Colon (tissue), 2 donors: ENCODE data around the gene SLTM.
"Not testable (repeated sequence)": the region's sequence is repeated elsewhere in the genome, so short reads cannot be mapped to it uniquely, and the experiment has no call there.

ENCODE experiments used
- FAIRE-seq: peaks from 2 replicates; lab custom pipeline; 2012; peaks lifted over from hg19 to GRCh38; lab: Jason Lieb, UNC
- donor health status: control.
- donor health status: control.

The SLTM gene

DNA sequence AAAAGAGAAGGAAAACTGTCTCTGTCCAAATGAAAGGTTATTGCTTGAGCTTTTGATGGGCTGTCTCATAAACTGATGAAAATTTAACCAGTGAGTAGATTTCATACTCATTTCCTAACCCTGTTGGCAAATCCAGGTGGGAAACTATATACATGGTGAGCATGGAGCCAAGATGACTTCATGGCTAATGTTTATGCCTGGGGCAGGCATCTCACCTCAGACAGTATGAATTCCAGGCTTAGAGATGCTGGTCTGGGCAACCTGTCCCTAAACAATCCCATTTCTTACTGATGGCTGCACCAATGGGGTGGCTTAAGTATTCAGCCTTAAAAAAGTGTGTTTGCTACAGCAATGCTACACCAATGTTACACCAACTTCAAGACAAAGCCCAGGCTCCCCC lies 58.1 kb downstream of the SLTM start:
- no peak for FAIRE-seq

DNA sequence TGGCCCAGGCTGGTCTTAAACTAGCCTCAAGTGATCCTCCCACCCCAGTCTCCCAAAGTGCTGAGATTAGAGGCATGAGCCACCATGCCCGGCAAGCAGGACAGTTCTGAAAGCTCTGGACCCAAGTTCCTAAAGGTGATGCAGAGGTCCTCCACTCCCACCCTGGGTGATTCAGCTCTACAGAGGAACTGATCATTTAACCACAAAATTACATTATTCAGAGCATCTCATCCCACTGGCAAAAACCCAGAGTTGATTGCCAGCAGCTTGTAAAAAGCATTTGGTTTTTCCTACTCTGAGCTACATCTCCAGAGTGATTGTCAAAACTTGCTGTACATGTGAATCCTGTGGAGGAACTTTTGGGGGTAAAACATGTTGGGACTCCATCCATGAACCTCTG lies 60.2 kb downstream of the SLTM start:
- no peak for FAIRE-seq

DNA sequence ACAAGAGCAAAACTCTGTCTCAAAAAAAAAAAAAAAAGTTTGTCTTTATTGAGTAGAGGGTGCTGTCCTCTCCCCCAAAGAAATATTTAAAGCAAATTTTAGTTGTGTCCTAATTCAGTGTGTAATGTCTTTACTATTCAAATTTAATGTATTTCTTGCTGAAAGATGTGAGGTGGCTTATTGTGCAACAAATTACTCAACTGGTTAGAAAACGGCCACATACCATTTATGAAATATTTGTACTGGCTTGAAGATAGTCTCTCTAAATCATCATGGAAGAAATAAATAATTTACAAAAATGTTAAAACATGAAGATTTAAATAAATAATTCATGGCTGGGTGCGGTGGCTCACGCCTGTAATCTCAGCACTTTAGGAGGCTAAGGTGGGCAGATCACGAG lies 63.0 kb downstream of the SLTM start:
- no peak for FAIRE-seq

DNA sequence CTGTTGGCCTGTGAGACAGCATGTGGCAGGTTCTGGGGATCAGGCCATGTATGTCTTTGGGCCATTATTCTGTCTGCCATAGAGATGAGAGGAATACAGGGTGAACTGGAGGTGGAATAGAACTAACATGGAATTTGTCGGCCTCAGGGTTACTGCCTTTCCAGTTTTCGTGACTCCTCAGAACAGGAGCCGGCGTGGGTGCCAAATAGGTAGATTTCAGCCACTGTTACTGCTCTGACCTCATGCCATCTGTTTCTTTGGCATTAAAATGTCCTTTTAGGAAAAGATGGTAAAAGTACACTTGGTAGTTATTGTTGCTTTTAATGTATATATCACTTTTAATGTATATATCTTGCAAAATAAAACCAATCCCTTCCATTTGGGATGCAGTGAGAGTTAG lies 65.6 kb downstream of the SLTM start:
- FAIRE-seq = no peak

DNA sequence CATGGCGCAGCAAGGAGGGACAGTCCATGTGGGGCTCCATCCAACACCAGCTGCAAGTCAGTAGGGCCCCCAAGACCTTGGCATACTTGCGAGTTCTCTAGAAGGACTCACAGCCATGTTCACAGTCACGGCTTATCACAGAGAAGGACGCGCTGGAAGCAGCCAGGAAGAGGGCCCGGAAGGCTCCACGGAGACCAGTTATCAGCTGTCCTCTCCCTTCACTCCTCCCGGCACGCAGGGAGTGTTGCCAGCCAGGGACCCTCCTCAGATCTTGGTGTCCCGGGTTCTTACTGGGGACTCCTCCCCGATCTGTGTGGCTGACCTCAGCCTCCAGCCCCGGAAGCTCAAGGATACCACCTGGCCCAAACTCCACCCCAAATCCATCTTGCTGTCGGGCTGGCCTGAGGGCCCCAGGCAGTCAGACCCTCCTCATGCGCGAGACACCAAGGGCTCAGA lies 68.0 kb downstream of the SLTM start:
- no peak for FAIRE-seq

DNA sequence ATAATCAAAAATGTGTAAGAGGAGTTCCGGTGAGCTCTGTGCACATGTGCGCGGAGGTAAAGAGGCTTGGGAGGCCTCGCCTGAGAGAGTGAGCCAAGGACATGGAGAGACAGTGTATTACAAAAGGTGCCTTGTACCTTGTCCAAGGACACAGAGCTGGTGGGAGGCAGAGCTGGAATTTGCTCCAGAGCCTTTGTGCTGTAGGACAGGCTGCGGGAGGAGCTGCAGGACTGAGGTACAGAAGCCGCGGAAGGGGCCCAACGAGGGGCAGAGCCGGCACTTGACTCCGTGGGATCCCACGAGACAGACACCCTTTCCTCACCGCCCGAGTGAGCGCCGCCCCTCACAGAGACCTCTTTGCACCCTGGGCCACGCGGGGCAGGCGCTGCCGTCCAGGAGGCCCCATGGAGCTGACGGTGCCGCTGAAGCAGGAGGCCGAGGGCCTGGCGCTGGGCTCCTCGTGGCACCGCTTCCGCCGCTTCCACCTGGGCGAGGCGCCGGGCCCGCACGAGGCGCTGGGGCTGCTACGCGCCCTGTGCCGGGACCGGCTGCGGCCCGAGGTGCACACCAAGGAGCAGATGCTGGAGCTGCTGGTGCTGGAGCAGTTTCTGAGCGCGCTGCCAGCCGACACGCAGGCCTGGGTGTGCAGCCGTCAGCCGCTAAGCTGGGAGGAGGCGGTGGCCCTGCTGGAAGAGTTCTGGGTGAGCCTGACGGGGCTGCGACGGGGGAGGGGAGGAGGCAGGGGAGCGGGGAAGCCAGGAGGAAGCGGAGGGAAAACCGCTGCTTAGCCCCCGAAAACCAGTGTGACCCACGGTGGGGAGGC lies 68.7 kb downstream of the SLTM start:
- FAIRE-seq = no peak

DNA sequence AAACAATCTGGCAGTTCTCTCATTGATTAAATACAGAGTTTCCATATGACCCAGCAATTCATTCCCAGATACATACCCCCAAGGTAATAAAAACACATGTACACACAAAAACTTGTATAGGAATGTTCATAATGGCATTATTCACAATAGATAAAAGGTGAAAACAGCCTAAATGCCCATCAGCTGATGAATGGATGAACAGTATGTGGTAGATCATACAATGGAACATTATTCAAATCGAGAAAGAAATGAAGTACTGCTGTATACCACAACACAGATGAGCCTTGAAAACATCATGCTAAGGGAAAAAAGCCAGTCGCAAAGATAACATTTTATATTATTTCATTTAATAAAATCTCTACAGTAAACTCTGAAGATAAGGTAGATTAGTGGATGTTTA lies 71.2 kb downstream of the SLTM start:
- no peak for FAIRE-seq

DNA sequence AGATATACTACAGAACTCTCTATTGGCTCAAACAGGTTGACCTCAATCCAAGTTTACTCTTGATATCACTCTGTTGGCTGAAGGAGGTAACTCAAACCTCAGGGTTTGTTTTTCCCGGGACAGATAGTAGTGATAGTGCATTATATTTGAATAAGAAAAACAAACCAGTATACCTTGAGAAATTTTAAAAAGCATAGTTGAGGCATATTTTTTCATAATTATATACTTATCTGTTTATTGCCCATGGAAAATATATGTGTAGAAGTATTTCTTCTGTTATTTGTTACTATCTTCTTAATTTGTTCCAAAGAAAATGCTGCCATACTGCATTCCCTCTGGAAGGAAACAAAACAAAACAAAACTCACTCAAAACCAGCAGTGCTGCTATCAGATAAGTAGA lies 76.9 kb downstream of the SLTM start:
- FAIRE-seq = peak; percentile 91

DNA sequence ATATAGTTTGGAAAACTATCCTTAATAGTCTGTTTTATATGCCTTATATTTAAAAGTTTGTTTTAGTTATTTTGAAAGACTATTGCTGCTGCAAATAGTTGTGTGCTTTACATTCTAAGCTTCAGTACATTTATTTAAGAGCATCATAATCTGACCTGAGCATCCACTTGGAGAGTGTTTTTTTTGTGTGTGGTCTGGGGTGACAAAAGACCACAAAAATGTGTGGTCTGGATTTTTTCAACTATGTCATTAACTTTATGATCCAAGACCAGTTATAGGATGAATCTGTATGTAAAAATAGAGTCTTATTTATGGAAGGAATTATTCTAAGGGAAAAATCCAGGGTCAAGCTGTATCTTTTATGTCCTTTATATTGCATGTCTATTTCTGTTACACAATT lies 77.4 kb downstream of the SLTM start:
- no peak for FAIRE-seq

DNA sequence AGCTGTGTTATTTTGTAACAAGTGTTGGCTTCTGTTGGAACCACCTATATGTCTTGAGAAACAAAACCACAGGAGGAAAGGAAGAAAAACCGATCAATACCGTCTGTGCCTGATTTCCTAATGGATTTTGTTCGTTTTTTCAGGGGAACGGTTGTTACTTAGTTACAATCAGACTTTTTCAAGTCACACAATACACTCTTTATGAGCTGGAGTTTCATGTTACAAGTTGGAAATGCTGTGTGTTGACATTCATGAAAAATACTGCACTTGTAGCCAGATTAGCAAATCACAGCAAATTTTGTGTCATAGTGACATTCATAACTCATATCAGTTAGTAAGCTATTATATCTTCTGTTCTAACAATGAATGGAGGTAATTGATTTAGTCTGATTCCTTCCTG lies 78.9 kb downstream of the SLTM start:
- FAIRE-seq = no peak

DNA sequence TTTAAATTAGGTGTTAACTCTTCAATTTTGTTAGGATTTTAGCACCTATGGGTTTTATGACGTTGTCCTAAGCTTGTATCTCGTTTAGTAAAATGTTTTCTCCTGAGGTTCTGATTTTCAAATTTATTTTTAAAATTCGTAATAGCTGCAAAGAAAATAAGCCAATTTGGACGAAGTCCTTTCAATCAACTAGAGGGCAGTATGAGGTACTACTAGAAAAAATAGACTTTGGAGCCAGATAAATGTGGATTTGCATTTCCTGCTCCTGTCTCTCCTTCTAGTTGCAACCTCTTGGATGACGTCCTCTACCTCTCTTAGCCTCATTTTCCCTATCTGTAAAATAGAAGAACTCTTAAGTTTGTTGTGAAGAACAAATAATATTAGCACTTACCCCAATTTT lies 81.1 kb downstream of the SLTM start:
- FAIRE-seq = no peak

DNA sequence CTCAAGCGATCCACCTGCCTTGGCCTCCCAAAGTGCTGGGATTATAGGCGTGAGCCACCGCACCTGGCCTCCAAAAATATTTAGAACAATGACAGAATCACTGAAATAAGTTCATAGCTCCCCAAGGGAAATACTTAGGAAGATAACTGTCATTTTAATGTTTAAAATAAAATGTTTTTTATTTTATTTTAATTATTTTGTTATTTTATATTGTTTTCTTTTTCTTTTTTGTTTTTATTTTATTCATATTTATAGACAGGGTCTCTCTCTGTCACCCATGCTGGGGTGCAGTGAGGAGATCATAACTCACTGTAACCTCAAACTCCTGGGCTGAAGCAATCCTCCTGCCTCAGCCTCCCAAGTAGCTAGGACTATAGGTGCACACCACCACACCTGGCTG lies 82.3 kb downstream of the SLTM start:
- not testable (repeated sequence) for FAIRE-seq

DNA sequence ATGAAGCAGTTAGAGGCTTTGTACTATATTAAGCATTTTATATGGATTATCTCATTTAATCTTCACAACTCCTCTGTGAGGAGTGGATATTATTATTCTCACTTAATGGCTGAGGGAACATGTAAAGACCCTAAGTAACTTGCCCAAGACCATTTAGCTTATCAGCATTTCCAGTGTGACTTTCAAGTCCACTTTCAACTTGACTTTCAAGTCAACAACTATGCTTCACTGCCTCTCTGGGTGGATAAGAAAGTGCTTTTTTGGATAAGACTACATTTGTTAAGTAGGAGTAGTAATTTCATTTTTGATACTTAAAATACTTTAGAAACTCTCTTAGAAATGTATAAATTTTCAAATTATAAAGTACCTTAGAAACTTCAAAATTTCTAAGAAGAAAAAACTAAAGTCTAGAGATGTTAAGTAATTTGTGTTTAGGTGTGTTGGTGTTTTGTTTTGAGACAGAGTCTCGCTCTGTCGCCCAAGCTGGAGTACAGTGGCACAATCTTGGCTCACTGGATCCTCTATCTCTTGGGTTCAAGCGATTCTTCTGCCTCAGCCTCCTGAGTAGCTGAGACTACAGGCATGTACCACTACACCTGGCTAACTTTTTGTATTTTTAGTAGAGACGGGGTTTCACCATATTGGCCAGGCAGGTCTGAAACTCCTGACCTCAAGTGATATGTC lies 90.6 kb downstream of the SLTM start:
- FAIRE-seq = no peak

DNA sequence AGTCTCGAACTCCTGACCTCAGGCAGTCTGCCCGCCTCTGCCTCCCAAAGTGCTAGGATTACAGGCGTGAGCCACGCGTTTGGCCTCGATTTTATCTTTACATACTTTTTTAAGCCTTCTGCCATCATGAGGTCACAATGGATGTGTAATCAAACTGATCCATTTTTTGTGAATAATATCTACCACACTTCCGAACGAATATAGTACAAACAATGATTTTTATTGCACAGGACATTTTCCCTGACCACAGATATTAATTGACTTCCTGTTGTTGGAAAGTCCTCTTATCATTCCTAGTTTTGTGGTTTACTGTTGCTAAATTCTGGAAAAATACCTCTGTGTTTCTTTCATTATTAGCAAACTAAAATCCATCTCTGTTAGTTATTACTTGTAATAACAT lies 93.4 kb downstream of the SLTM start:
- no peak for FAIRE-seq

DNA sequence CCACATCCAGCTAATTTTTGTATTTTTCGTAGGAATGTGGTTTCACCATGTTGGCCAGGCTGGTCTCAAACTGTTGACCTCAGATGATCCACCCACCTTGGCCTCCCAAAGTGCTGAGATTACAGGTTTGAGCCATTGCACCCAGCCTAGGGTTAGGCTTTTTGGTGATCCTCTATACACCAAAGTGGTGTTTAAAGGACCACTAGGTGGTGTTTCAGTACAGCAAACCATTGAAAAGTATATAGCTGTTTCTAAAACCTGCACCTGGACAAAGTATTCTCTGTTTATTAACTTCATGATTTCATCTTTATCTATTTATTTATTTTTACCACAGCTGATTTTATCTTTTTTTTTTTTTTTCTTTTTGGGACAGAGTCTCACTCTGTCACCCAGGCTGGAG lies 94.0 kb downstream of the SLTM start:
- FAIRE-seq = no peak

DNA sequence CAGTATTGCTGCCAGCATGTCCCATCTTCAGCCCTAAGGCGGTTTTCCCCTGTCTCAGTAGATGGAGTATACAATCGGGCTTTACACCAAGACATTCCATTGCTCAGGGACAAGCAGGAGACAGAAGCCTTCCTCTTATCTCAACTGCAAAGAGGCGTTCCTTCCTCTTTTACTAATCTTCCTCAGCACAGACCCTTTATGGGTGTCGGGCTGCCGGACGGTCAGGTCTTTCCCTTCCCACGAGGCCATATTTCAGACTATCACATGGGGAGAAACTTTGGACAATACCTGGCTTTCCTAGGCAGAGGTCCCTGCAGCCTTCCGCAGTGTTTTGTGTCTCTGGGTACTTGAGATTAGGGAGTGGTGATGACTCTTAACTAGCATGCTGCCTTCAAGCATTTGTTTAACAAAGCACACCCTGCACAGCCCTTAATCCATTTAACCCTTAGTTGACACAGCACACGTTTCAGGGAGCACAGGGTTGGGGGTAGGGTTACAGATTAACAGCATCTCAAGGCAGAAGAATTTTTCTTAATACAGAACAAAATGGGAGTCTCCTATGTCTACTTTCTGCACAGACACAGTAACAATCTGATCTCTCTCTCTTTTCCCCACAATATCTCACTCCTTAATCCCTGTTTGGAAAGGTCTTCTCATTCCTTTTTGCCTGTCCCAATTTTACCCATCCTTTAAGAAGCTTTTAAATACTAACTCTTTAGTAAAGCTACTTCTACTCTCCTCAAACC lies 99.6 kb downstream of the SLTM start:
- not testable (repeated sequence) for FAIRE-seq

DNA sequence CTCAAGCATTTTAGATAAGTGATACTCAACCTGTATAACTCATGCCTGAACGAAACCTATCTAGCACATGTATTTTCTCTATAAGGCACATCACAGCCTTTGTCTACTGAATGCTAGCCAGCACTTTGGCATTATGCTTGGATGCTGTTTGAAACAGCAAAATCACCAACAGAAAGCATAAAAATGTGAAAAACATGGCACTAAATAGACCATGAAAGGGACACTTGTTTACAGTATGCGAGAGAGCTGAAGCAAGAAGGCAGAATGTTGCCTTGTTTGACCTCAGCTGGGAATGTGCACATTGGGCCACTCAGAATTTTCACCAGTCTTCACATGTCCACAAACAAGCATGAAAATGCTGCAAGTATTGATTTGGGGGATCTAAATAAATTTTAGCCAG lies 102.9 kb downstream of the SLTM start:
- FAIRE-seq = no peak
